RWPE1 (cell line): ENCODE data around the gene SF1.
A peak's percentile ranks its signal among the peaks of the same experiment; 100 is the strongest.

Experiments used
- CTCF ChIA-PET: fragments of 350-600 bp; sonication (Branson Sonifier 250); formaldehyde crosslinking; extraction: SDS; loops from one replicate; lab custom pipeline; 2021; lab: Yijun Ruan, JAX
- POLR2A ChIA-PET: fragments of 400-600 bp; formaldehyde crosslinking; extraction: SDS; loops from one replicate; lab custom pipeline; 2020; ENCODE audit warnings: antibody characterized with exemption; ENCODE audit not compliant: low non-redundant PET; lab: Yijun Ruan, JAX
- DNase-seq: peaks from one replicate; pipeline ENCODE4 v3.0.0; 2012; ENCODE audit warnings: low spot score
- H3K27ac ChIP-seq: fragments of 450-650 bp; 2 replicates; pipeline ENCODE4 v1.5.1; 2017
- CTCF ChIP-seq: fragments of 450-650 bp; conservative IDR thresholded peaks from 2 replicates; pipeline ENCODE4 v1.5.1; 2017; ENCODE audit warnings: low read depth, mild to moderate bottlenecking

SF1 gene

GRCh38 chr11:64796757-64797541 lies 18.6 kb upstream of the SF1 start:
- TF ChIP-seq CTCF = no peak
- no peak for DNase-seq
- peak overlapping the region; percentile 15; the same call in 1 of the 2 replicates for H3K27ac ChIP-seq
- ChIA-PET POLR2A (interaction anchor here (0.6 kb wide), 1 partner anchor 103 kb away, joined by 7 read pairs; no protein-coding TSS in a partner anchor), CTCF (no interaction called here)

- CTCF ChIA-PET = no interaction called here
- peak overlapping the region; percentile 19; the same call in 1 of the 2 replicates for H3K27ac ChIP-seq
Observed at GRCh38 chr11:64796047-64796756, 17.9 kb upstream of the SF1 start.

GRCh38 chr11:64794526-64794925 lies 16.2 kb upstream of the SF1 start:
- no peak for DNase-seq
- POLR2A ChIA-PET = no interaction called here
- H3K27ac ChIP-seq = peak overlapping the region; percentile 8; the same call in 1 of the 2 replicates
- CTCF ChIA-PET = interaction anchor here (0.6 to 0.7 kb wide), 2 partner anchors 41 to 426 kb away, joined by 4 read pairs; no protein-coding TSS in a partner anchor
- no peak for TF ChIP-seq CTCF

More at GRCh38 chr11:64796047-64796756, 17.9 kb upstream of the SF1 start:
- TF ChIP-seq CTCF = no peak
- POLR2A ChIA-PET = interaction anchor here (0.6 kb wide), 1 partner anchor 104 kb away, joined by 7 read pairs; no protein-coding TSS in a partner anchor
- no peak for DNase-seq

- POLR2A ChIA-PET = interaction anchor here (0.5 kb wide), 1 partner anchor 89 kb away, joined by 4 read pairs; no protein-coding TSS in a partner anchor
- CTCF ChIA-PET = interaction anchor here (0.6 kb wide), 1 partner anchor 334 kb away, joined by 3 read pairs; no protein-coding TSS in a partner anchor
- DNase-seq = no peak
- TF ChIP-seq CTCF = no peak
- peak overlapping the region; percentile 17; the same call in 1 of the 2 replicates for H3K27ac ChIP-seq
Observed at GRCh38 chr11:64793271-64794160, 15.2 kb upstream of the SF1 start.

- TF ChIP-seq CTCF = no peak
- CTCF ChIA-PET = no interaction called here
- POLR2A ChIA-PET = interaction anchor here (0.5 kb wide), 1 partner anchor 90 kb away, joined by 4 read pairs; no protein-coding TSS in a partner anchor
Observed at GRCh38 chr11:64792482-64792881, 14.1 kb upstream of the SF1 start.

More at GRCh38 chr11:64792482-64792881, 14.1 kb upstream of the SF1 start:
- no peak overlapping the region for H3K27ac ChIP-seq
- no peak for DNase-seq
